GM19455 (cell line): ENCODE results near the gene SGCD.

Source experiments
- ATAC-seq: cut with Tn5 transposase; IDR thresholded peaks from one replicate; pipeline ENCODE4 v1.9.1; 2021; ENCODE audit not compliant: unreplicated experiment

Gene SGCD

GRCh38 chr5:156498226-156498980 is 171.4 kb downstream of the SGCD start:
- ATAC-seq: no peak

DNA sequence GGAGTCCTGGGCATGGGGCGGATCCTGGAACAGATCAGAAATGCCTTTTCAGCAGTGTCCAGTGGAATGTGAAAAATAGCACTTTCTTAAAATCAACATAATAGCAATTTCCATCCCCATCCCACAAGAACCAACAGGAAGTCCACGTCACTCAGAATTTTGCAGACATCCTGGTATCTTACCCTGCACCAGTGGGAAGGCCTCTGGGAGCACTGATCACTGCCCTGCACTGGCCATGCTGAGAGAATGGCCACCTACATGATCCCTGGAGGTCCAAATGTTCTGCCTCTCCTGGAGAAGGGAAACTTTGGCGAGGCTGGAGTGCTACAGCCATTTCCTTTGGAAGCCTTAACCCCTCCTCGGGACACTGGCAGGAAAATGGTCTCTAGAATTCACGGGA is 173.8 kb downstream of the SGCD start:
- ATAC-seq: no peak

DNA sequence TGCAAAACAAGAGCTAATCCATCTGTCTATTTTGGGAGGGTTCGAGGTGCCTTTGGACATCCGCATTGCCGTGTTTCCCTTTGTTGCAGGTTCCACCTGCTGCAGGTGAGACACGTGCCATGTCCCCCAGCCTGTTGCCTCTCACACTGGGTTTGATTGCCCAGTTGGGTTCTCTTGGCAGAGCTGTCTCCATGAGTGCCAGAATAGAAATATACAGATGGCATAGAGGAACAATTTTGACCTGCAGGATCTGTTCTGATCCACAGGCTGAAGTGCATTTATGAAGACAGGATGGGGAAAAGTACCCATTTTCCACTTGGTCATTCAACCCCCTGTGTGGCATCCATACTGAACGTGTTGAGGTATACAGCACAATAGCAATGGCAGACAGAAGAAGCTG is 178.1 kb downstream of the SGCD start:
- no peak for ATAC-seq

DNA sequence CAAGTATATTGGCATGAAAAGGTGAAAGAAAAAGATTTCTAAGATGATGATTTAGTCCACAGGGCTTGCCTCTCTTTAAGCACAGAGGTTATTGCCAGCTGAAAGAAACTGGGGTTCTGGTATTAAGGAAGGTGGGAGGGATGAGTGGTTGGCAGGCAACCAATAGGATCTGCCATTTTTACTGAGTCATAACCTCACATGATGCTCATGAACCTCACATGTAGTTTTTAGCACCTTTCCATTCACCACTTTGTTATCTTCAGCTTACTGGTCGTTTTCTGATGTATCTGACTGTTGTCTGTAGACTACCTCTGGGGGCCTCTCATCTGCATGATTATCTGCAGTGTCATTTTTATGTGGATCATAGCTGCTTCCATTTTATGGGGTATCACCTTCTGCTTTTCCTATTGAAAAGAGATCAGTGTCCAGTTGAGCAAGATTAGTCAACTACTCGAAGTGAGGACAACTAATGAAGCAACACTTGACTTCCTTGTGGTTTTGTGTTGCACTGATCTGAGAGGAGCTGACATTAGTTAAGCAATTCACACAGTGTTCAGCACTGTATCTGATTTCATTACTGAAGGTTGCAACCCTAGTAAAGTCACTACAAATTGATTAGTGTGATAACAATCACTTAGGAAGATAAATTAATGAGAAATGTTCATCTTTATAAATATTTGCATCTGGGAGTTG is 186.3 kb downstream of the SGCD start:
- ATAC-seq: no peak

DNA sequence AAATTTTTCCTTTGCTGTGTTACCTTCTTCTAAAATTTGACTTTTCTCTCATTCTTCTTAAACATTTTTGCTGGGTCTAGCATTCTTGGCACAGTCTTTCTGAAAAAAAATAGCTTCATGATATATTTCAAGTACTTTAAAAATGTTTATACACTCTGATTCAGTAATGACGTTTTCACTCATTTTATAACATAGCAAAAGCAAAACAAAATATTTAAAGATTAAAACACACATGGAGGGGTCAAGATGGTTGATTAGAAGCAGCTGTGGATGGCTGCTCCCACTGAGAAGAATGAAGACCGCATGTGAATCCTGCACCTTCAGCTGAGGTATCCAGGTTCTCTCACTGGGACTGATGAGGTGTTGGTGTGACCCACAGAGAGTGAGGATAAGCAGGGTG is 188.2 kb downstream of the SGCD start:
- ATAC-seq: no peak

DNA sequence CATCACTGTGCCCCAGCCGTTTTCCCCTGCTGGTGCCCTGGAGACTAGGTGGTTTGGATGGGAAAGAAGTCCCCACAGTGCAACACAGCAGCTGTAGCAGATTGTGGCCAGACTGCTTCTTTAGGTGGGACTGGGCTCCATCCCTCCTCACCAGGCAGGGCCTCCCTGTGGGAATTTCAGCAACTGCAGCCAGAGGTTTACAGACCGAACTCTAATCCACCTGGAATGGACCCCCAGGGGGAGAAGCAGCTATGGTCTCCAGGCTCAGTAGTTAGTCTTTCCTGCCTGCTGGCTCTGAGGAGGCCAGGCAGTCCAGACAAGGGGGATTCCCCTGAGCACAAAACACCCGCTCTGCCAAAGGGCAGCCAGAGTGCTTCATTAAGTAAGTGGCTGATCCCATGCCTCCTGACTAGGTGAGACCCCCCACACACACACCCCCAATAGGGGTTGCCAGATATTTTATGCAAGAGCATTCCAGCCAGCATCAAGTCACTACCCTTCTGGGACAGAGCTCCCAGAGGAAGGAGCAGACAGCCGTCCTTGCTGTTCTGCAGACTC is 188.9 kb downstream of the SGCD start:
- no peak for ATAC-seq

DNA sequence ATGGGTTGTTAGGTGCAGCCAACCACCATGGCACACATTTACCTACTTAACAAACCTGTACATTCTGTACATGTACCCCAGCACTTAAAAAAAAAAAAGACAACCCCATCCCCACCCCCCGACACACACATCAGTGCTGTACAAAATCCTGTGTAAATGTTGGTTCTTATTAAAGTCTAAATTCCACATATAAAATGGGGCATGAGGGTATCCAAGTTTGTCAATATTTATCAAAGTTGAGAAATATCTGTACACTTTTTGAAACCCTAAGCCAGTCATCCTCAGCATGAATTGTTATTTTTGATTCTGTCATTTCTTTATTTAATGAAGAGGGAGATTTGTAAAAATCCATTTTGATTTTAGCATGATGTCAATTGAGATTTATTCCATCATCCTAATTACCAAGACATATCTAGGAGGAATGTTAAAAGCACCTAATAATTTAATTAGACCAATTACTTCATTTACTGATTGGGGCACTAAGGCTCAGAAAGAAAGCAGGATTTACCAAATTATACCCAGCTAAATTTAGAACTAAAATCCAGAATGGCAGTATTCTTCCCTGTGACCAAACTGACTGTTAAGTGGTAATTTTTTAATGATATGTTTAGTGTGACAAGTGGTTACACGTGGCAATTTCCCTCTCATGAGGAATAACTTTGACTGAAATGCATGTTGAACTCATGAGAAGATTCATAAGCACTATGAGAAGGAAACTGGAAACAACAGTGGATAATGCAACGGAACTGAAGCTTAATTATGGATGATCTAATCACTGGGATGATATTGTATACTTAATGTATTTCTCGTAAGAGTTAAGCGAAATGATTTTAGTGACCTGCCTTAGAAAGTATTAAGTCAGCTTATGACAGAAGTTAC is 195.9 kb downstream of the SGCD start:
- no peak for ATAC-seq

GRCh38 chr5:156523607-156524006 is 196.6 kb downstream of the SGCD start:
- no peak for ATAC-seq

DNA sequence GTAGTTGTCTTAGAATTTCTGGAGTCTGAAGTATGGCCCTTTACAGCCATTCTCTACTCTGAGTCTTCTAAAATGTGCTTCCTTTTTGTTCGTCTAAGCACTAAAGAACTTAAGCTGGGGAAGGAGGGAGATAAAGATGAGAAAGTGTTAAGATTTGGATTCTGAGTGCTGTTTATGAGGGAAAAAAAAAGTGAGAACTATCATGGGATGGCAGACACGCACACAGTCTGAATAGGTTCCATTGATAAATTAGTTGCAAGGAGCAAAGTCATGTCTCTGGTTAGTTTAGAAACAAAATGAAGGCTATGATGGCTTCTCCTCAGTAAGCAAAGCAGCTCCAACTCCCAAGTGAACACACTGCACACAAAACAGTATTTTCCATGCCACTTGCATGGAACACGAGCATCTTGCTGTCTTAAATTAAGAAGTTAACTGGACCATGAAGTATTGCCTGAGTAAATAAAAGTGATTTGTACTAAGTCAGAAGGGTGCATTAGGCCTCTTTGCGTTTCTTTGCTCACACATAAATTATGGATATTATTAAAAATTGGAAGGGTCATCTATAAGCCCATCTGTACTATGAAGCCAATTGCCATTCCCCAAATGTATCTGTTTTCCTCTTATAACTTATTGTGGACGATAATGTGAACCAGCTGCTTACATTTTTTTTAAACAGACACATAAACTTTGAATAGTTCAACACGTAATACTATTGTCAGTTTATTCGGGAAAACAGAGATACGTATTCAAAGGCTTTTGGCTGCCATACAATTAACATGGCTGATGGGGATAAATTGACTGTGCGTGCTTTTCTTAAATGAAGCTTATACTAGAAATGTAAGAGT is 199.3 kb downstream of the SGCD start:
- ATAC-seq: no peak

DNA sequence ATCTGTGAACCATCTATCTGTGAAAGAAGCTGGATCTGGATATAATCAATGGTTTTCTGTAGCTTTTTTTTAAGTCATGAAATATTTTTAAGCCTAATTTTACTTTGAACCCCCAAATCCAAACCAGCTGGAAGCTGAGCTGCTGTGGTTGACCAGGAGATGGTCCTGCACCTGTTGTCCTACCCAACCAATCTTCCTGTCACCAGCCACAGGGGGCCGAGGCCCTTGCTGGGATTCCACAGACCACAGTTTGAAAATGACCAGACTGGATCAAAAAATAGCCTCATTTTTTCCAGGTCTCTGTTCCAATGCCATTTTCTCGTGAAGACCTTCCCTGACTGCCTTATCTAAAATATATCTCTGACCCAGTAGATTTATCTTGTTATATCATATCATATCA is 200.6 kb downstream of the SGCD start:
- ATAC-seq: no peak

DNA sequence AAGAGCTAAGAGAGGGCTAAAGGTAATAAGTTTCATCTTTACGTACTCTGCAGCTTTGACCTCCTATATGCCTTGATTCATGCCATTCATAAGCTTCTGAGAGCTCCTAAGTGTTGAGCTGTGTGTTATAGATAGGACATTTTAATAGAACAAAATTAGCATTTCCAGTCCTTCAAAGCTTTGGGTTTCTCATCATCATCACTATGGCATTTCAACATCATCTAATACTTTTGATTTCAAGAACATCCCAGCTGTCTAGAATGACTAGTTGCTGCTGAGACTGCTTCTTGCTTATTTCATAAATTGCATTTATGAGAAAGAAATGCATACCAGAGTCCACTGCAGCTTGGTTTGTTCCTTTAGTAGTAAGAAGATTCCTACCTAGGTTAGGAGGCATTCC is 201.7 kb downstream of the SGCD start:
- ATAC-seq: no peak

GRCh38 chr5:156529892-156530291 is 202.9 kb downstream of the SGCD start:
- no peak for ATAC-seq

DNA sequence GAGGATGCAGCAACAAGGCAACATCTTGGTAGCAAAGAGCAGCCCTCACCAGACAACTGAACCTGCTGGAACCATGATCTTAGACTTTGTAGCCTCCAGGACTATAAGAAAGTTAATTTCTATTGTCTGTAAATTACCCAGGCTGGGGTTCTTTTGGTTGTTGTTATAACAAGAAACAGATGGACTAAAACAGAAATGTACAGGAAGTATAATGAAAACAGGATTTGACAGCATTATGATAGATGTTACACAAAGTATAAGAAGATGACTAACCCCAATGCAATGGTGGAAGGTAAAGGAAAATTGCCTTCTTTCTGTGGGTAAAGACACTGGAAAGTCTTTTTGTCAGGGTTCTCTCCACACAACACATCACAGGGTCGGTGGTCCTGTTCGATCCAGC is 204.2 kb downstream of the SGCD start:
- ATAC-seq: no peak

- no peak for ATAC-seq
These were observed 206.0 kb downstream of the SGCD start for GRCh38 chr5:156532921-156533320.

DNA sequence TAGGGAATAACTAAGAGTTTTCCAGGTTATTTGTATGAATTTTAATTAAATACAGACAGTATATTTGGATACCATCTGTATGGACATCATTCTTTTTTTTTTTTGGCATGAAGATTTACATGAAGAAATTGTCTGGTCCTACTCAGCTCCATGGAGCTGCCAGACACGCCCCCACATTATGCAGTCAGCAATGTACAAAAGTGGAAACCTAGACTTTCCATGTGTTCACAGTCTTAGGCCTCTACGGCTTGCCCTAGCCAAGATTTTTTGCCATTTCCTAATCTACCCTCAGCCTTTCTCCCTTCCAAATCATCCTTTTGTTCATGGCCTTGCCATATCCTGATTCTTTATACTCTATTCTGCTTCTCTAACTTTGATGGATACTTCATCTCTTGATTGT is 207.1 kb downstream of the SGCD start:
- ATAC-seq: no peak

- no peak for ATAC-seq
These were observed 208.0 kb downstream of the SGCD start for GRCh38 chr5:156534906-156535485.

- no peak for ATAC-seq
These were observed 213.5 kb downstream of the SGCD start for GRCh38 chr5:156540491-156540890.

GRCh38 chr5:156541582-156541981 is 214.6 kb downstream of the SGCD start:
- no peak for ATAC-seq

GRCh38 chr5:156543348-156544145 is 216.6 kb downstream of the SGCD start:
- no peak for ATAC-seq
